Stimulated activated naive CD4-positive, alpha-beta T cell (primary cell): Measurements from ENCODE around the gene DENND2A.
"Not testable (repeated sequence)": the region's sequence is repeated elsewhere in the genome, so short reads cannot be mapped to it uniquely, and the experiment has no call there.

Source experiments
- DNase-seq, 6 experiments: peaks; one replicate each; lab custom pipeline; 2025; lab: John Stamatoyannopoulos, UW

The DENND2A gene

GRCh38 chr7:140506788-140507464 is 133.7 kb downstream of the DENND2A start:
- no peak for DNase-seq

GRCh38 chr7:140501966-140502365 is 138.6 kb downstream of the DENND2A start:
- DNase-seq: no peak

GRCh38 chr7:140497807-140498206 is 142.8 kb downstream of the DENND2A start:
- DNase-seq: not testable (repeated sequence)

DNA sequence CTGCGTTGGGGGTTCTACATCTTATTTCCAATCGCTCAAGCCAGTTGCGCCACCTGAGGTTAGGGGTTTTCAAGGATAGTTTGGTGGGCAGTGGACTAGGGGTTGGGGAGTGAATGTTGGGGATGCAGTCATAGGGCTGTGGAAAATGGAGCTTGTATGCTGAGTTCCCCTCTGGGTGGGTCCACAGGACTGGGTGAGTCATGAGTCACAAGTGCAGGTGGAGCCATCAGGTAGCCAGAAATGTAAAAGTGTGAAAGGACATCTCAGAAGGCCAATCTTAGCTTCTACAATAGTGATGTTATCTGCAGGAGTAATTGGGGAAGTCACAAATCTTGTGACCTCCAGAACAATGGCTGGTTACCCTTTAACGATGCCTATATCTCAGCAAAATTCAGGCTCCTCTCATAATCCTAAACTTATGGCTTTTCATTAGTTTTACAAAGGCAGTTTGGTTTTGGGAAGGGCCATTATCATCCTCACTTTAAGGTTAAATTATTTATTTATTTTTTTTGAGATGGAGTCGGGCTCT is 143.3 kb downstream of the DENND2A start:
- DNase-seq: no peak

DNA sequence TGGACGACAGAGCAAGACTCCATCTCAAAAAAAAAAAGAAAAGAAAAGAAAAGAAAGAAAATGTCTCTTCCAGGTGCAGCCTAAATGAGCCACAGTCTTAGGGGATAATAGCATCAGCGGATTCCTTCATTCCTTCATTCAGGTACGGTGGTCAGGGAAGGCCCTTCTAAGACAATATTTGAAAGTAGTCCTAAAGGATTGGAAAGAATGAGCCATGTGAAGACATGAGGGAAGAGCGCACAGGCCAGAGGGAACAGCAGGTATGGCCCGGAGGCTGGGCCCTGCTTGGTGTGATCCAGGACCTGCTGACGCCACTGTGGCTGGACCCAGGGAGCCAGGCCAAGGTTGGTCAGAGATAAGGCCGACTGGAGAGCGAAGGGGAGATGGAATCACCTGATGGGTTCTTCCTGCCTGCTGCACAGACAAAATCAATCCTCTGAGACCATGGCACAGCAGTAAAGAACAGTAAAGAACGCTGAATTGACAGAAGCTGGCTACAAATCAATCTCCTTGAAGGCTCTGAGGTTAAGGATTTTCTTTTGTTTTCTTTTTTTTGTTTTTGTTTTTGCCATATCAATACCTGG is 145.0 kb downstream of the DENND2A start:
- no peak for DNase-seq

GRCh38 chr7:140494867-140495266 is 145.7 kb downstream of the DENND2A start:
- no peak for DNase-seq

- DNase-seq: no peak
Measured at GRCh38 chr7:140489026-140489359, 151.6 kb downstream of the DENND2A start.

DNA sequence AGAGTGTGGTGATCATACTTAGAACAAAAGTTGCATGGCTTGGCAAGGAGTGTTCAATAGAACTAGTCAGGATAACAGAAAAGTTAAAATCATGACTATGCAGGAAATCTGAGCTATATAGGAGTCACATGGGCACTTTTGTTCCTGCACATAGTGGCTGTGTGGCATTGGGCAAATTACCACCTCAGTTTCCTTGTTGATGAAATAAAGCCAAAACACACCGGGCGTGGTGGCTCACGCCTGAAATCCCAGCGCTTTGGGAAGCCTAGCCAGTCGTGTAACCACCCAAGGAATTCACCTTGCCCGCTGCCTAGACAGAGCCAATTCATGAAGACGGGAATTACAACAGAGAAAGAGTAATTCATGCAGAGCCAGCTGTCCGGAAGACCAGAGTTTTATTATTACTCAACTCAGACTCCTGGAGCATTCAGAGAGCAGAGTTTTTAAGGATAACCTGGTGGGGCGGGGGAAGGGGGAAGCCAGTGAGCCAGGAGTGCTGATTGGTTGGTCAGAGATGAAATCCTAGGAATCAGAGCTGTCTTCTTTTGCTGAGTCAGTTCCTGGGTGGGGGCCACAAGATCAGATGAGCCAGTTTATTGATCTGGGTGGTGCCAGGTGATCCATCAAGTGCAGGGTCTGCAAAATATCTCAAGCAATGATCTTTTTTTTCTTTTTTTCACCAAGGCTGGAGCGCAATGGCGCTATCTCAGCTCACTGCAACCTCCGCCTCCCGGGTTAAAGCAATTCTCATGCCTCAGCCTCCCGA is 154.9 kb downstream of the DENND2A start:
- DNase-seq: no peak

DNA sequence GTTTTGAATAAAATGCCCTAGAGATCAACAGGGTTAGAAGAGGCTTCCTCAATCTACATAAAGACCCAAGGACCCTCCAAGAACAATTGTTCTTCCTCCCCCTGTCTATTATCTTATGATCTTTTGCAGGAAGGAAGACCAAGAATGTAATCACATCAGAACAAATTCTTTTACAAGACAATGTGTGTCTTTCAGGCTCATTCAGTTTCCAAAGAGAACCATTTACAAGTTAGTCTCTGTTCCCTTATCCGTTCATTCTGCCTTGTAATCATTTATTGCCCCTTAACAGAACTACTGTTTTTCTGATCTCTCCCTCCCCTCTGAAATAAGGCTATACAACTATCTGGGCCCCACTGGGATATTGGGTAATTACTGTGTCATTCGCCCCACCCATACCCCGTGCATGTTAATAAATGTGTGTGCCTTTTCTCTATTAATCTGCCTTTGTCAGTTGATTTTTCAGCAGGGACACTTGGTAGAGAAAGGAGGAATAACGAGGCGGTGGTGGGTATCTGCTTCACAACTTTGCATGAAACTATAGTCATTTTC is 155.6 kb downstream of the DENND2A start:
- no peak for DNase-seq

DNA sequence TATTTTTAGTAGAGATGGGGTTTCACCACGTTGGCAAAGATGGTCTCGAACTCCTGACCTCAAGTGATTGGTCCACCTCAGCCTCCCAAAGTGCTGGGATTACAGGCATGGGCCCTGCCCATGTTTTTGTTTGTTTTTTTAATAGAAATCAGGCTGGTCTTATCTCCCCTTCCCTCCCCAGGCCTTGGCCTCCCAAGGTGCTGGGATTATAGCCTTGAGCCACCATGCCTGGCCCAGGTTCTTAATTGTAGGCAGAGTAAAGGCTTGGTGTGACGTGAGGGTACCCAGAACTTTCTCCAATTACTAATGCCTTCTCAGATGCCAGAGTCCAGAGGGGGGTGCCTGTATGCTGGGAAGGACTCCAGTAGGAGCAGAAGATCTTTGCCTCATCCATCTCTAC is 156.1 kb downstream of the DENND2A start:
- DNase-seq: no peak

GRCh38 chr7:140479739-140480084 is 160.9 kb downstream of the DENND2A start:
- no peak for DNase-seq

- DNase-seq: peak; percentile 83 to 92 (median 90)
Measured at GRCh38 chr7:140479062-140479738, 161.4 kb downstream of the DENND2A start, which contains the start of gene MKRN1. Gene MKRN1, minus strand, starts transcription at chr7:140479505. Its CDS starts 161 bp downstream, at chr7:140479344.

- peak; percentile 17 to 74 (median 60) for DNase-seq
Measured at GRCh38 chr7:140478246-140479061, 162.2 kb downstream of the DENND2A start.

DNA sequence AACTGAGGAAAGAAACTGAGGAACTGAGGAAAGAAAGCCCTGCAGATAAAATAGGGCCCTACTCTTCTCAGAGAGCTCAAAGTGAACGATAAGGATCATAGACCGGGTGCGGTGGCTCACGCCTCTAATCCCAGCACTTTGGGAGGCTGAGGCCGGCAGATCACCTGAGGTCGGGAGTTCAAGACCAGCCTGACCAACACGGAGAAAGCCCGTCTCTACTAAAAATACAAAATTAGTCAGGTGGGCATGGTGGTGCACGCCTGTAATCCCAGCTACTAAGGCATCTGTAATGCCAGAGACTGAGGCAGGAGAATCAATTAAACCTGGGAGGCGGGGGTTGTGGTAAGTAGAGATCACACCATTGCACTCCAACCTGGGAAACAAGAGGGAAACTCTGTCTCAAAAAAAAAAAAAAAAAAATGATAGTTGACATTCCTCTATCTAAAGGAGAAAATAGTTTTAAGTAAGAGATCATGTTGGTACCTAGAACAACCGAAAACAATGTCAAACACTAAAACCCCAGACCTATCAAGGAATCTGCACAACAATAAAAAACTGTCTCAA is 163.8 kb downstream of the DENND2A start:
- no peak for DNase-seq

GRCh38 chr7:140475747-140476333 is 164.8 kb downstream of the DENND2A start:
- DNase-seq: peak in 5 of 6 experiments; percentile 15 to 67 (median 40)
